ENCODE results near the gene GRAMD2B. TPM values are rescaled to one million over a fixed set of nuclear protein-coding genes. Genes with fewer than 3 reads are reported as not detected.
A peak's percentile ranks its signal among the peaks of the same experiment; 100 is the strongest.

GRAMD2B gene
- total and polyA plus RNA-seq, 4 donors: 8.5 to 19.4 (median 14.9) TPM

GRCh38 chr5:126462239-126463014 lies 39.2 kb downstream of the GRAMD2B start:
- Histone ChIP-seq H3K4me1 (ENCODE audit: control insufficient read depth in 5 of 5, insufficient read depth in 5 of 5, low read length in 5 of 5) (peaks cover 0 to 3% (median 0%) of the 10 kb centered on the region in 5 donors), H3K9me3 (ENCODE audit: control insufficient read depth in 4 of 4, insufficient read depth in 3 of 4, low read length in 3 of 4) (no peaks in the 10 kb centered on the region), H3K27ac (ENCODE audit: low read depth in 1 of 2, low read length in 1 of 2) (peak overlapping the region in 1 of 2 donors; percentile 45), H3K36me3 (ENCODE audit: control insufficient read depth in 4 of 4, insufficient read depth in 4 of 4, low read length in 4 of 4) (peaks cover 0 to 11% (median 2%) of the 10 kb centered on the region in 4 donors), H3K9ac (ENCODE audit: insufficient read depth in 1 of 2, low read length in 2 of 2) (no peak overlapping the region), H3K4me3 (no peak overlapping the region), H3K27me3 (ENCODE audit: control insufficient read depth in 3 of 3, insufficient read depth in 3 of 3, low read length in 2 of 3) (no peaks in the 10 kb centered on the region)
- ATAC-seq (ENCODE audit: insufficient read depth, low FRiP score): no peak
- WGBS, 2 donors: 69 to 80% methylated on average over 8 of the region's 8 CpGs
- no peak for TF ChIP-seq CTCF (IDR thresholded peaks at IDR 0.05; ENCODE audit: control extremely low read depth, extremely low read depth)
- no peak for DNase-seq

GRCh38 chr5:126464016-126464415 lies 40.8 kb downstream of the GRAMD2B start:
- Histone ChIP-seq H3K27ac (ENCODE audit: low read depth in 1 of 2, low read length in 1 of 2) (no peak overlapping the region), H3K9me3 (ENCODE audit: control insufficient read depth in 4 of 4, insufficient read depth in 3 of 4, low read length in 3 of 4) (no peaks in the 10 kb centered on the region), H3K9ac (ENCODE audit: insufficient read depth in 1 of 2, low read length in 2 of 2) (no peak overlapping the region), H3K27me3 (ENCODE audit: control insufficient read depth in 3 of 3, insufficient read depth in 3 of 3, low read length in 2 of 3) (no peaks in the 10 kb centered on the region), H3K4me3 (no peak overlapping the region), H3K36me3 (ENCODE audit: control insufficient read depth in 4 of 4, insufficient read depth in 4 of 4, low read length in 4 of 4) (peaks cover 0 to 12% (median 2%) of the 10 kb centered on the region in 4 donors), H3K4me1 (ENCODE audit: control insufficient read depth in 5 of 5, insufficient read depth in 5 of 5, low read length in 5 of 5) (peaks cover 0 to 3% (median 0%) of the 10 kb centered on the region in 5 donors)
- DNase-seq: no peak
- ATAC-seq (ENCODE audit: insufficient read depth, low FRiP score): no peak
- 91 to 94% methylated on average over 2 of the region's 2 CpGs for WGBS, 2 donors
- no peak for TF ChIP-seq CTCF (IDR thresholded peaks at IDR 0.05; ENCODE audit: control extremely low read depth, extremely low read depth)

- Histone ChIP-seq H3K27me3 (ENCODE audit: control insufficient read depth in 3 of 3, insufficient read depth in 3 of 3, low read length in 2 of 3) (no peaks in the 10 kb centered on the region), H3K36me3 (ENCODE audit: control insufficient read depth in 4 of 4, insufficient read depth in 4 of 4, low read length in 4 of 4) (peaks cover 0 to 12% (median 4%) of the 10 kb centered on the region in 4 donors), H3K9me3 (ENCODE audit: control insufficient read depth in 4 of 4, insufficient read depth in 3 of 4, low read length in 3 of 4) (no peaks in the 10 kb centered on the region), H3K4me1 (ENCODE audit: control insufficient read depth in 5 of 5, insufficient read depth in 5 of 5, low read length in 5 of 5) (peaks cover 0 to 3% (median 0%) of the 10 kb centered on the region in 5 donors), H3K27ac (ENCODE audit: low read depth in 1 of 2, low read length in 1 of 2) (no peak overlapping the region), H3K9ac (ENCODE audit: insufficient read depth in 1 of 2, low read length in 2 of 2) (no peak overlapping the region), H3K4me3 (no peak overlapping the region)
- 72 to 85% methylated on average over 7 of the region's 7 CpGs for WGBS, 2 donors
- ATAC-seq (ENCODE audit: insufficient read depth, low FRiP score): no peak
- DNase-seq: peak; percentile 22 to 58 (median 25)
- TF ChIP-seq CTCF (IDR thresholded peaks at IDR 0.05; ENCODE audit: control extremely low read depth, extremely low read depth): no peak
Measured at GRCh38 chr5:126464959-126465358, 41.8 kb downstream of the GRAMD2B start.
